PFSK-1 (cell line): ENCODE results near the gene CCDC127.

ENCODE experiments used
- FOXP2 ChIP-seq: optimal IDR thresholded peaks from 2 replicates; pipeline ENCODE3; 2011; ENCODE audit warnings: borderline replicate concordance, control low read depth, inconsistent platforms; ENCODE audit not compliant: insufficient read depth; ENCODE audit errors: extremely low read length, extremely low read depth
- POLR2AphosphoS5 ChIP-seq: IDR thresholded peaks from 2 replicates; pipeline ENCODE4 v1.6.1; 2012; ENCODE audit warnings: low read depth, mild to moderate bottlenecking, control low read depth, low read length, moderate library complexity
- SIN3A ChIP-seq: IDR thresholded peaks from 2 replicates; pipeline ENCODE4 v1.6.1; 2012; ENCODE audit warnings: mild to moderate bottlenecking, low read length, moderate library complexity, borderline replicate concordance; ENCODE audit not compliant: insufficient read depth
- TAF1 ChIP-seq: IDR thresholded peaks from 2 replicates; pipeline ENCODE4 v1.6.1; 2012; ENCODE audit warnings: low read length, control low read depth, borderline replicate concordance; ENCODE audit not compliant: insufficient read depth
- TF ChIP-seq, protein P1 (sequence below), 2 experiments: IDR thresholded peaks; 2 replicates each; pipeline versions ENCODE4 v1.6.1 to v1.8.0; 2011 to 2012; ENCODE audit warnings: low read depth in 2 of 2, low read length in 2 of 2, control low read depth in 1 of 2, inconsistent platforms in 1 of 2, mild to moderate bottlenecking in 1 of 2, moderate library complexity in 1 of 2; ENCODE audit not compliant: insufficient read depth in 1 of 2

DNA sequence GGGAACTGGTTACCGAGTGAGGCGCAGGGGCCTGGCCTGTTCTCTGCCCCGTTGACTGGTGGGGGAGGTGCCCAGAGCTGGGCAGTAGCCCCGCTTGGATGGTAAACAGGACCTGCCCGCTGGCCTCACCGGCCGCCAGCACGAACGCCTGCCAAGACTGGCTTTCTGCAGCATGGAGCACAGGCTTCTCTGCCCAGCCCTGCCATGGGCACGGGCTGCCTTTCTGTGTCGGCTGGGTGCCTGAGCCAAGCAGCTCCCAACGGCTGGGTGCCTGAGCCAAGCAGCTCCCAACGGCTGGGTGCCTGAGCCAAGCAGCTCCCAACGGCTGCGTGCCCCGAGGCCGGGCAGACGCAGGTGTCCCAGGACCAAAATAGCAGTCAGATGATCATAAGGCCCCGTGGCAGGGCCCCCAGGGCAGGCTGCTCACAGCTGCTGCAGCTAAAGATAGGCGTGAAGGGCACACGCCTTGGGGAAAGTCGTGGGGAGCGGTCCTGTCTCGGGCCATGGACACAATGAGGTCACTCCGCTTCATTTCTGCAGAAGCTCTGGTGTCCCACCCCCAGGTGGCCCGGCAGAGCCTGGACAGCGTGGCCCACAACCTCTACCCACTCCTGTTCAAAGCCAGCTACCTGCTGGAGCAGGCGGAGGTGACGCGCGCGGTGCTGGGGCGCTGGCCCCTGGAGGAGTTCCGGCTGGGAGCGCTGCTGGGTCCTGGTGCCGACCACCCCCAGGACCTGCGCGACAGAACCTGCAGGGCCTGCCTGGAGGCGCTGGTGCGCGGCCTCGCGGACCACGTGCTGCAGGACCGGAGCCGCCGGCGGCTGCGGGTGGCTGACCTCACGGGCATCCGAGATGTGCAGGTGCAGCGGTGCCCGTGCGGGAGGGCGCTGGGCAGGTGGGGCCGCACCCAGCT is 26.7 kb downstream of the CCDC127 start, which contains the start of gene LRRC14B:
- TF ChIP-seq POLR2AphosphoS5 (no peak), SIN3A (no peak), TAF1 (no peak), FOXP2 (no peak)
- TF ChIP-seq, protein P1, sequence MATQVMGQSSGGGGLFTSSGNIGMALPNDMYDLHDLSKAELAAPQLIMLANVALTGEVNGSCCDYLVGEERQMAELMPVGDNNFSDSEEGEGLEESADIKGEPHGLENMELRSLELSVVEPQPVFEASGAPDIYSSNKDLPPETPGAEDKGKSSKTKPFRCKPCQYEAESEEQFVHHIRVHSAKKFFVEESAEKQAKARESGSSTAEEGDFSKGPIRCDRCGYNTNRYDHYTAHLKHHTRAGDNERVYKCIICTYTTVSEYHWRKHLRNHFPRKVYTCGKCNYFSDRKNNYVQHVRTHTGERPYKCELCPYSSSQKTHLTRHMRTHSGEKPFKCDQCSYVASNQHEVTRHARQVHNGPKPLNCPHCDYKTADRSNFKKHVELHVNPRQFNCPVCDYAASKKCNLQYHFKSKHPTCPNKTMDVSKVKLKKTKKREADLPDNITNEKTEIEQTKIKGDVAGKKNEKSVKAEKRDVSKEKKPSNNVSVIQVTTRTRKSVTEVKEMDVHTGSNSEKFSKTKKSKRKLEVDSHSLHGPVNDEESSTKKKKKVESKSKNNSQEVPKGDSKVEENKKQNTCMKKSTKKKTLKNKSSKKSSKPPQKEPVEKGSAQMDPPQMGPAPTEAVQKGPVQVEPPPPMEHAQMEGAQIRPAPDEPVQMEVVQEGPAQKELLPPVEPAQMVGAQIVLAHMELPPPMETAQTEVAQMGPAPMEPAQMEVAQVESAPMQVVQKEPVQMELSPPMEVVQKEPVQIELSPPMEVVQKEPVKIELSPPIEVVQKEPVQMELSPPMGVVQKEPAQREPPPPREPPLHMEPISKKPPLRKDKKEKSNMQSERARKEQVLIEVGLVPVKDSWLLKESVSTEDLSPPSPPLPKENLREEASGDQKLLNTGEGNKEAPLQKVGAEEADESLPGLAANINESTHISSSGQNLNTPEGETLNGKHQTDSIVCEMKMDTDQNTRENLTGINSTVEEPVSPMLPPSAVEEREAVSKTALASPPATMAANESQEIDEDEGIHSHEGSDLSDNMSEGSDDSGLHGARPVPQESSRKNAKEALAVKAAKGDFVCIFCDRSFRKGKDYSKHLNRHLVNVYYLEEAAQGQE (IDR thresholded peaks at IDR 0.05; ENCODE audit: insufficient read depth in 1 of 2, low read depth in 2 of 2, low read length in 2 of 2) = no peak
